ENCODE measurements around the gene TBC1D3B.
"Not testable (repeated sequence)": the region's sequence is repeated elsewhere in the genome, so short reads cannot be mapped to it uniquely, and the experiment has no call there.

TBC1D3B gene

GRCh38 chr17:36201102-36201501 lies 24.7 kb upstream of the TBC1D3B start:
- DNase-seq (ENCODE audit: low read depth in 2 of 2), result not testable (repeated sequence)

- no peak for DNase-seq (ENCODE audit: low read depth in 2 of 2)
These were observed 22.5 kb upstream of the TBC1D3B start for GRCh38 chr17:36198831-36199465.

- no peak for DNase-seq (ENCODE audit: low read depth in 2 of 2)
These were observed 20.9 kb upstream of the TBC1D3B start for GRCh38 chr17:36197387-36197703.

GRCh38 chr17:36196131-36196486 lies 19.7 kb upstream of the TBC1D3B start:
- DNase-seq (ENCODE audit: low read depth in 2 of 2), result no peak

GRCh38 chr17:36195434-36196130 lies 19.1 kb upstream of the TBC1D3B start:
- DNase-seq (ENCODE audit: low read depth in 2 of 2), result no peak

- DNase-seq (ENCODE audit: low read depth in 2 of 2), result not testable (repeated sequence)
These were observed 18.5 kb upstream of the TBC1D3B start for GRCh38 chr17:36194832-36195433.

- DNase-seq (ENCODE audit: low read depth in 2 of 2), result not testable (repeated sequence)
These were observed 17.9 kb upstream of the TBC1D3B start for GRCh38 chr17:36194147-36194831.

GRCh38 chr17:36193216-36193775 lies 16.9 kb upstream of the TBC1D3B start:
- DNase-seq (ENCODE audit: low read depth in 2 of 2), result no peak

- not testable (repeated sequence) for DNase-seq (ENCODE audit: low read depth in 2 of 2)
These were observed 14.3 kb upstream of the TBC1D3B start for GRCh38 chr17:36190549-36191330.

- DNase-seq (ENCODE audit: low read depth in 2 of 2), result not testable (repeated sequence)
These were observed 13.6 kb upstream of the TBC1D3B start for GRCh38 chr17:36189993-36190392.

- DNase-seq (ENCODE audit: low read depth in 2 of 2), result no peak
These were observed 12.5 kb upstream of the TBC1D3B start for GRCh38 chr17:36188891-36189306.

- not testable (repeated sequence) for DNase-seq (ENCODE audit: low read depth in 2 of 2)
These were observed 11.7 kb upstream of the TBC1D3B start for GRCh38 chr17:36187943-36188665.

- DNase-seq (ENCODE audit: low read depth in 2 of 2), result not testable (repeated sequence)
These were observed 10.7 kb upstream of the TBC1D3B start for GRCh38 chr17:36186810-36187763.

- DNase-seq (ENCODE audit: low read depth in 2 of 2), result no peak
These were observed 9.0 kb upstream of the TBC1D3B start for GRCh38 chr17:36185416-36185815.

- DNase-seq (ENCODE audit: low read depth in 2 of 2), result no peak
These were observed 7.8 kb upstream of the TBC1D3B start for GRCh38 chr17:36184023-36184765.

- peak in 1 of 2 experiments; percentile 20 for DNase-seq (ENCODE audit: low read depth in 2 of 2)
These were observed 6.8 kb upstream of the TBC1D3B start for GRCh38 chr17:36183001-36183971.

- no peak for DNase-seq (ENCODE audit: low read depth in 2 of 2)
These were observed 6.0 kb upstream of the TBC1D3B start for GRCh38 chr17:36182176-36183000.

All from fibroblast of skin of left biceps (primary cell).